HG02970 (cell line): Measurements from ENCODE around the gene ARRB1.
"Not testable (repeated sequence)": the region's sequence is repeated elsewhere in the genome, so short reads cannot be mapped to it uniquely, and the experiment has no call there.

Source experiments
- ATAC-seq: cut with Tn5 transposase; IDR thresholded peaks from one replicate; pipeline ENCODE4 v1.9.1; 2021; ENCODE audit warnings: mild to moderate bottlenecking, moderate library complexity, moderate number of reproducible peaks; ENCODE audit not compliant: unreplicated experiment, low FRiP score

ARRB1 gene

DNA sequence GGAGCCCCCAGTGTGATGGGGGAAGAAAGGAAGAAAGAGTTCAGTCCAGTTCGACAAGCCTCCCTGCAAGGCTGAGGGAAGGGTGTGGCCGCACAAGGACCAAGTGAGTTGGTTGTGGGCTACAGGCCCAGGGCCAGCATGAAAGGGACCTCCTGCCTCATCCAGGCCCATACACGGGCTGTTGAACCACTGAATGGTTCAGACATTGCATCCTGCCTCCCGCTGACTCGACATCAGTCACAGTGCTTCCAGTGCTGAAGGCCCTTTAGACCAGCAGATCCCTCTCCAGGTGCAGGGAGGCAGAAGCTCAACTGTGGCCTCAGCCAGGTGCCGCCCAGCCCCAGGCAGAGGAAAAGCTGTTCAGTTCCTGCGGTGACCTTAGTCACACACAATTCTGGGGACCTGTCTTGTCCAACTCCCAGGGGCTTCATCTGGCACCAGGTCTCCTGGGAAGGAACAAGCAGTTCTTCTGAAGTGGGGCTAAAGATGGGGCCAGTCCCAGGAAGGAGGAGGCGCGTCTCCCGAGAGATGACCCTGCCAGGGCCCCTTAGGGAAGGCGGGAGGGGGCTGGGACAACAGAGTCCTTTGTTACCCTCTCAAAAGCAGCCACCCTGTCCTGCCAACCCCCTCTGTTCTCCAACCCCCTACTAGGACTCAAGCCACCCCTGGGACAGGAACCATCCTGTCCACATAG, 6.6 kb downstream of the ARRB1 start:
- ATAC-seq: no peak

DNA sequence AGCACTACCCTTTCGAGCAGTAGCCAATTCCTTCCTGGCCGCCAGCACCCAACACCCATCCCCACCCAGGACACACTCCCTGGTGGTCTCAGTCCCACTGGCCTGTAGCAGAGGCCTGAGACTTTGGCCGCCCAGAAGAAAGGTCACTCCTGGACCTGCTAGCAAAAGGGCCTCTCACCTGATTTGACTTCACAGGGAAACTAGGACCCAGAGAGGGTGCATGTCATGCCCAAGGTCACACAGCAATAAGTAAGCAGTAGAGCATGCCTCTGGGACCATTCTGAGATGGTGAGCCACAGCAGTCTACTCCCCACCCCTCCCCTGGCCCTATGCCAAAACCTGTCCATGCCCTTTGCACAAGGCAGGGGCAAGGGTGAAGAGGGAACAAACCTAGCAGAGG, 7.3 kb downstream of the ARRB1 start:
- no peak for ATAC-seq

DNA sequence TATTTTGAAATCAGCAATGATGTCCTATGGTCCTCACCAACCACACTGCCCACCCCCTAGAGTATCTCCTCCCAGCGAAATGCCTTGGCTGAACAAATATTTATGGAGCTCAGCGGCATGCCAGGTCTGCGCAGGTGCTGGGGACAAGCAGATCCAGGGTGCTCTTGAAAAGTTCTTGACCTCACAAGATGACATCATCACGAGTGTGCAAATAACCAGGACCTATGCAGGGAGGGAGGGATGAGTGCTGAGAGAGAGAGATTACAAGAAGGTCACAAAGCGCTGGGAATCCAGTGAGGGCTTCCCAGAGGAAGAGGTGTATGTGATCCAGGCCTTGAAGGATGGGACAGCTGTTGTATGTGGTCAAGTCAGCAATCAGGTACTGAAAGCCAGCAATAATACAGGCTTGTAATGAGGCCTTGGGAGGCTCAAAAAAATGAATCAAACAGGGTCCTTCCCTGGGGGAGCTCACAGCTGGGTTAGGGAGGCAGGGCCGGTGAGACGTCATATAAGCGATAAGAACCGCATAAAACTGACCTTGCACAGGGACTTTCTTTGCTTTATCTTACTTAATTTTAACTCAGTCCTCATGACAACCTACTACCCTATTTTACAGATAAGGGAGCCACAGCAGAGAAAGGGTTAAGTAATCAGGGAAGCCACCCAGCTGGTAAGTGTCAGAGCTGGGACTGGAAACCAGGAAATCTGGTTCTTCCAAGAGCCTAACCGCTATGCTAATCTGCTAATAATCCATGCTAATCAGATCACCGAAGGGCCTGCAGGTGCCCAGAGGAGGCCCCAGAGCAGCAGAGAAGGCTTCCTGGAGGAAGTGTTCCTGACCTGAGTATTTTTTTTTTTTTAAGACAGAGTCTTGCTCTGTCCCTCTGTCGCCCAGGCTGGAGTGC, 8.2 kb downstream of the ARRB1 start:
- no peak for ATAC-seq

DNA sequence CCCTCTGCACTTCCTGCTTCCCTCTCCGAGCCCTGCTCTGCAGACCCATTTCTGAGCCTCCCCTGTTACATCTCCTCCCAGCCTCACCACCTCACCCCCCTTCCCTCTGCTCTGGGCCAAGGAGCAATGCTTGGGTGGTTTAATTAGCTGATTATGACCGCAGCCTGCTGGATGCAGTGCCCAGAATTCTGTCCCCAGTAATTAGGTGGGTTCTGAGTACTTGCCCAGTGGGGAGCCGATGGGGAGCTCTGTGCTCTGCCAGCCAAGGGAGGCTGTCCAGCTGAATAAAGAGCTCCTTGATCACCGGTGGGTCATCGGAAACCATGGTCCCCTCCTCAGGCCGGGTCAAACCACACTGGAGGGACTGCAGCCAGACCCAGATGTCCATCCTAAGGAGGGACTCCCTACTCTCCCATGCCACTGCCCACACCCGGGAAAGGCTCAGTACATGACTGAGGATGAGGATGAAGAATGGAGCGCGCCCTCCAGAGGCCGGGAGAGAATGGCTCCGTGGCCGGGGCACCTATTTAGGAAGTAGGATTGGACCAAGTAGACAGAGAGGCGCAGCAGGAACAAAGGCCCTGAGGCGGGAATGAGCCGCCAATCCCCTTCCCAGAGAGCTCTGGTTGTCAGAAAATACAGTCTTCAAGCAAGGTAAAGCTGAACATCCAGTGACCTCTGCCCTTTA, 9.1 kb downstream of the ARRB1 start:
- ATAC-seq: no peak

DNA sequence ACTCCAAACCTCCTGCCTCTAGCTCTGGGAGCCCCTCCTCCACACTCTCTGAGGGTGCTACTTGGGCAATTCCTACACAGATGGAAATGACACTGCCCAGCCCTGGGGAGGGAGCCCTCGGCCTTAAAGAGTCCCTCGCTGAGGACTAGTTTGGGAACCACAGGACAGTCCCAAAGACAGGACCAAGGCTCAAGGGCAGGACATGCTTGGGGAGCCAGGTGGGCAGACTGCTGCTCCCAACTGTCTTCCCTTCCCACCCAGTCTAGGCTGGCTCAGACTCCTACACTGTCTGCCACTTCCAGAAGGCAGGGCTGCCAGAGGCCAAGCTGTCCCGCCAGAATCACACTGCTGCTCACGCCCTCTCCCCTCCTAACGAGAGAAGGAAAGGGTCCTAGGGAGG, 9.8 kb downstream of the ARRB1 start:
- ATAC-seq: no peak

DNA sequence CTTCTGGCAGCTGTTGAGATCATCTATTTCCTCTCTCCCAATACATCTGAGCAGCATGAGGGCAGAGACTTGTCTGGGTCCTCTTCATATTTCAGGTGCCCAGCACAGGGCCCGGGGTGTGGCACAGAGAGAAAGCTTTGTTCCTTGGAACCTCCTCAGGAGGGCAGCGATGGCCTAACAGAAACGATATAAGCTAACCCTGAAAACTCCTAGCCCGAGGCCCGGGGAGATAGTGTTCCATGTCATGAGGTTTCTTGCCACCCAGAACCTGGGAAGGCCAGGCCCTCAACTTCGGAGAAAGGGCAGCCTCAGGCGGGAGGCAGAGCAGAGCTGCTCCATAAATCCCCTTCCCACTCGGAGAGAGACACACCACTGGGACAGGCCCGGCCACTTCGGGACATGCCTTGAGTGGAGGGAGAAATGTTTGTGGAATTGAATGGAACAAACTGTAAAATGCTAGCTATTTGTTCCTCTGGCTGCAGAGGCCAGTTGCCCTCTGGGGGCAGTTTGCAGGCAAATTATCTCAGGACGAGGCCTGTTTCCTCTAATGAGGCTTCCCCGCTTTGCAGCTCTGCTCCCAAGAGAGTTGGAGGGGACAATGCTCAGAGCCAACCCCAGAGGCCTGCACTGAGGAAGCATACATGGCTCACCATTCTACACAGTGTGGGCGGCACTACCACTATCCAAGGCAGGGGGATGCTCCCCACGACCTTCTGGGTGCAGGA, 11.6 kb downstream of the ARRB1 start:
- no peak for ATAC-seq

DNA sequence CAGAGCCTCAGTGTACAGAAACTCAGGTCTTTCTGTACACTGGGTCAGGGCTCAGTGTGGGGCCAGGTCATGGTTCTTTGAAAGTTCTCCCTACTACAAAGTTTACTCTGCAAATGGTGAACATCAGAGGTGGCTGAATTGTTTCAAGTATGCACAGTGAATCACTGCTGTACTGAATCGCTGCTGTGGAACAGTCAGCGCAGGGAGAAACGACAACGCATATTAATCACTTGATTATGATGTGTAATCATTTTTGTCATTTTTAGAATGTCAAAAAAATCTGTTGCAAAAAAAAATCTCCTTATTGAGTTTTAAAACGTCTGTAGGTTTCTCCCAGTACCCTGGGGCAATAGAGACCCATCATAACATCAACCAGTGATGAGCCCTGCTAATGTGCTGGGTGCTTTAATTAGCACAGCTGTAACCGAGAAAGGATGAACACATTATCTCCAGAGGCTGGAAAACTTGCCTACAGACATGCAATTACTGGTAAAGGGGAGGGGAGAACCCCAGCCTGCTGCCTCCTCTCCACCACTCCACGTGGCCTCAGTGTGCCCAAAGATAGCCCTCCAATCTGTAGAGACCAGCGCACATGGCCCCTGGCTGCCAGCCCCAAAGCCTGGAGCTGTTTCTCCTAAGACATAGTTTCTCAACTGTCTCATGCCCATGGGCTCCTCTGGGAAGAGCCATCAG, 12.8 kb downstream of the ARRB1 start:
- ATAC-seq: no peak

DNA sequence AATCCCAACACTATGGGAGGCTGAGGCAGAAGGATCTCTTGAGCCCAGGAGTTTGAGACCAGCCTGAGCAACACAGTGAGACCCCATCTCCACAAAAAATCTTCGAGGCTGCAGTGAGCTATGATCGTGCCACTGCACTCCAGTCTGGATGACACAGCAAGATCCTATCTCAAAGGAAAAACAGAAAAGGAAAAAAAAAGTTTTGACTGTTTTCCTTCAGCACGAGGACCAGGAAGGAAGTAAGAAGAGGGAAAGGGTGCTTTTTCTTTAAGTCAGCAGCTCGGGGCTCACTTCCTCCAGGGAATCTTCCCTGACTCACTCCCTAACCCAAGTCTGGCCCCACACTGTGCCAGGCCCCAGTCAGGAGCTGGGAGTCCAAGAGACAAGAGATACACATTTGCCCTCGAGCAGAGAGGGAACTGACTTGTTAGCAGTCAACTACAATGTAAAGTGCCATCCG, 14.2 kb downstream of the ARRB1 start:
- no peak for ATAC-seq

DNA sequence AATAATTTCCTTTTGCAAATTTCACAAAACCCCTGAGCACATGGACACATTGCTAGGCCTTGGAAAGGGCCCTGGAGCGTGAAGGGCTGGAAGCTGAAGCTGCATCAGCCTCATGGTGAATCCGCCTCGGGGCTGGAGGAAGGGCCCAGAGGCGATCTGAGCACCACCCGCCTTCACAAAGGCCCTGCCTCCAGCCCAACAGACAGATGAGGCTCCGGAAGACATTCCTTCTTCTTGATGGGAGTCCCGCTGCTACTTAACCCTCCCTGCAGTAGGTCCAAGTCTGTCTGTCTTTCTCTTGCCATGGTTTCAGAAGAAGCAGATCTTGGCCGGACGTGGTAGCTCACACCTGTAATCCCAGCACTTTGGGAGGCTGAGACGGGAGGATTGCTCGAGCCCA, 16.5 kb downstream of the ARRB1 start:
- no peak for ATAC-seq

DNA sequence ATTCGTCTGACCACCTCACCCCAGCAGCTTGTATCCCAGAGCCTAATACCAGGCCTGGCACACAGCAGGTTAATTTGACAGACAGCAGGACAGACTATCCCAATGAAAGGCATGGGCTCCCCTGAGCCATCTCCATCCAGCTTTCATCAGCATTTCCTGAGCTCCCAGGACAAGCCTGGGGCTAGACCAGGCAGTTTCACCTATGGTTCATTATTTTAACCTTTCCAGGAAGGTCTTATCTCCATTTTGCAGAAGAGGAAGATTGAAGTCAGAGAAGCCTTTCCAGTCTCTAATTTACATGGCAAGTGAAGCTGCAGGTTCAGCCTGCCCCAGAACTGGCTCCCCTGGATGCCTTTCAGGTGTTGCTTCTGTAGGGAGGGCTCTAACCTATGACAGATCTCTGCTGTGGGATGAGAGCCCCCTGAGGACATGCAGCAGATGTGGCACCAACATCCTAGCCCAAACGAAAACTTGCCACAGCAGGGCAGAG, 17.0 kb downstream of the ARRB1 start:
- ATAC-seq: no peak

DNA sequence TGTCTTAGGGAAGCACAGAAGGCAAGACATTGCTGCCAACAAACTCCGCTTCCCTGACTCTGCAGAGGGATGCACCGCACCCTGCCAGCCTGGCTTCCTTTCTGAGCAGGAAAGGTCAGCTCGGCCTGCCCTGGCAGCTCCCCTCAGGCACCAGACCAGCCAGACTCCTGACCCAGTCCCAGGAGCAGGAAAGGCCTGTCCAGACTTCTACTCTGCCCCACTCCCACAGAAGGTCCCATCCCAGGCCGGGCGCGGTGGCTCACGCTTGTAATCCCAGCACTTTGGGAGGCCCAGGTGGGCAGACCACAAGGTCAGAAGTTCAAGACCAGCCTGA, 17.7 kb downstream of the ARRB1 start:
- no peak for ATAC-seq

DNA sequence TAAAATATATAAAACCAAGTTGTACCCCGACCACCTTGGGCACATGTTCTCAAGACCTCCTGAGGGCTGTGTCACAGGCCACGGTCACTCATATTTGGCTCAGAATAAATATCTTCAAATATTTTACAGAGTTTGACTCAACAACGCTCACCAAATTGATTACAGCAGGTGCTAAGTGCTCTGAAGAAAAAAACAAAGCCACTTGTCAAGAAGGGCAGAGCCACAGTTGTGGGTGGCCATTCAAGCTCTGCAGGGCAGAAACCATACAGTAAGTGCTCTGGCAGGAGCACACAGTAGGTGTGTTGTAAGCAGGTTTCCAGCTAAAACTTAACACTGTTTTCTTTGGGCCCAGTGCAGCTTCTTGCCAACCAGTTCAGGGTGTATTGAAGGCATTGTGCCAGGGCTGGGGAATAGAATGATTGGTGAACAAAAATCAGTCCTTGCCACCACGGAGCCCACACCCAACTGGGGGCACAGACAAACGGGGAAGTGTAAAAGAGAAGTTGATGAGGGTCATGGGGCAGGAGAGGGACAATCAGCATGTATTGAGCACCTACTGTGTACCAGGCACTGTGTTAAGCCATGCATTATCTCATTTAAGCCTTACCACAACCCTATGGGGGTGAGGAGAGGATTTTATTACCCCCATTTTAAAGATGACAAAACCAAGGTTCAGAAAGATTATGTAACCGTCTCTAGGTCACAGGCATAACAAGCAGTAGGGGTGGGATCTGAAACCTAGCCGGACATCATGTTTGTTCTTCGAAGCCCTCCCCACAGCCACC, 18.2 kb downstream of the ARRB1 start:
- no peak for ATAC-seq

DNA sequence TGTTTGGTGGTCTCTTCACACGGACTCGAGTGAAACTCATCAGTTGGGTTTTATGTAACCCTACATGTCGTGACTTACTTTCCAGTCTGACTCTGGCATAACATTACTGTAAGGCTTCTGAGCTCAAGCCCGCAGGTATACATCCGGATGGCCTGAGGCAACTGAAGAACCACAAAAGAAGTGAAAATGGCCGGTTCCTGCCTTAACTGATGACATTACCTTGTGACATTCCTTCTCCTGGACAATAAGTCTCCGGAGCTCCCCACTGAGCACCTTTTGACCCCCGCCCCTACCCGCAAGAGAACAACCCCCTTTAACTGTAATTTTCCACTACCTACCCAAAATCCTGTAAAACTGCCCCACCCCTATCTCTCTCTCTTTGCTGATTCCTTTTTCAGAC, 19.7 kb downstream of the ARRB1 start:
- ATAC-seq: not testable (repeated sequence)

DNA sequence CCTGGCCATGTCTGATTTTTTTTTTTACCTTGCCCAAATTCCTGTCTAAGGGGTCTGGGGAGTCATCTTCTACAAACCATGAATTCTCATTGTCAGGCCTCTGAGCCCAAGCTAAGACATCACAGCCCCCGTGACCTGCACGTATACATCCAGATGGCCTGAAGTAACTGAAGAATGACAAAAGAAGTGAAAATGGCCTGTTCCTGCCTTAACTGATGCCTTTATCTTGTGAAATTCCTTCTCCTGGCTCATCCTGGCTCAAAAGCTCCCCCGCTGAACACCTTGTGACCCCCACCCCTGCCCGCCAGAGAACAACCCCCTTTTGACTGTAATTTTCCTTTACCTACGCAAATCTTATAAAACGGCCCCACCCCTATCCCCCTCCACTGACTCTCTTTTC, 20.2 kb downstream of the ARRB1 start:
- not testable (repeated sequence) for ATAC-seq

DNA sequence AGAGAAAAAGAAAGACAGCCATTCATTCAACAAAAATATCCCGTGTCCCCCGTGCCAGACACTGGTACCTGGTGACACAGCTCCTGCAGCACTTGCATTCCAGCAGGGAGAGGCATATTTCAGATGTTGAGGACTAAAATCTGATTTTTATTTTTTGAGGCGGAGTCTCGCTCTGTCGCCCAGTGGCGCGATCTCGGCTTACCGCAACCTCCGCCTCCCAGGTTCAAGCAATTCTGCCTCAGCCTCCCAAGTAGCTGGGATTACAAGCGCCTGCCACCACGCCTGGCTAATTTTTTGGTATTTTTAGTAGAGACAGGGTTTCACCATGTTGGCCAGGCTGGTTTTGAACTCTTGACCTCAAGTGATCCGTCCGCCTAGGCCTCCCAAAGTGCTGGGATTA, 20.6 kb downstream of the ARRB1 start:
- not testable (repeated sequence) for ATAC-seq

DNA sequence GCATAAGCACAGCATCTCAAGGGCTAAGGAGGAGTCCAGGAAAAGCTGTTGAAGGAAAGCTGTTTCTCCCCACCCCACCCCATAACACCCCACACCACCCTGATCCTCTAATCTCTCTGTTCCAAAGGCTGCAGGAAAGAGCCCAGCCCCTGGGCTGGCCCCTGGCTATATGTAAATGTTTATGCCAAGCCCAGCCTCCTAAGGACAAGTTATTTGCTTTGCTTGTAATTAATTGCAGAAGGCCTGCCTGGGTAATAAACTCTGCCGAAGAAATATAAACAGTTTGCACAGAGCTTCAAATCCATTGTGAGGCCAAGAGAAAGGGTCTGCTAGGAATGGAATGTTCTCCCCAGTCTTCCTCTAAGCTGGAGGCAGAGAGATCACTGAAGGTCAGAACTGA, 21.2 kb downstream of the ARRB1 start:
- ATAC-seq: no peak

DNA sequence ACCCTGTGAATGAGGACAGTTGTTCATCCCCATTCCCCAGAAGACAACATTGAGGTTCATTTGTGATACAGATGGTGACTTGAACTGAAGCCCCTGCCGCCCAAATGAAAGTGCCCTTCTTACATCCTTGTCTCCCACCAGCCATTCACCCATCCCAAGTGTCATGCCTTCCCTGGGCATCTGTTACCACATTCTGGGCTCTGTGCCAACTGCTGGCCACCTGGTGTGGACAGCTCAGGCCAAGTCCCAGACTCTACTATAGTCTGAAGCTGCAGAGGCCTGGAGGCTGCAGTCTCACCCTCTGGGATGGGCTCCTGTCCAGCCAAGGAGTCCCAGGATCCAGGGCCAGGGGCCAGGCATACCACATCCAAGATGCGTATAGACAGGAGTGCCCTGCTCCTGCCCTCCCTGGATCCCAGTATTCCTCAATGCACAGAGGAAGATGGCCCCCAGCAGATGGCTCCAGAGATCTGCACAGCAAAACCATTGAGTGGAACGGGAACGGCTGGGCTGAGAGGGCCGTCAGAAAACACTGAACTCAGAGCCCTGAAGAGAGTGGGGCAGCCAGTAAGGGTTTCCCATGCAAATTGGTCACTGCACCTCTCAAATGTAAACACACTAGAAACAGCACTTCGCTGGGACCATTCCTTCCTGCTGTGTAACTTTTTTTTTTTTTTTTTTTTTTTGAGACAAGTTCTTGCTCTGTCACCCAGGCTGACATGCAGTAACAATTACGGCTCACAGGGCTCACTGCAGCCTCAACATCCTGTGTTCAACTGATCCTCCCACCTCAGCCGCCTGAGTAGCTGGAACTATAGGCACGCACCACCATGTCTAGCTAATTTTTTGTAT, 22.8 kb downstream of the ARRB1 start:
- no peak for ATAC-seq

DNA sequence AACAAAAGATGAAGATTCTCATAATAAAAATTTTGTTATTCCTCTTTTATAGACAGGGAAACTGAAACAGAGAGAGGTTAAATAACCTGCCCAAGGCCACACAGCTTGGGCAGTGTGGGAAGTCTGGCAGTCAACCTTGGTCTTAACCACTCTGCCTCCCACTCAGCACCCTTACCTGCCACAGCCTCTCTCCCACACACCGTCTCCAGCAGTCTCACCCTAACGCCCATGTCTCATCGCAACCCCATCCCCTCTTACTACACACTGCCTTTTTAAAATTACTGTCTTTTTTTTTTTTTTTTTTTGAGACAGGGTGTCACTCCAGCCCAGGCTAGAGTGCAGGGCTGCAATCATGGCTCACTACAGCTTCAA, 25.0 kb downstream of the ARRB1 start:
- no peak for ATAC-seq
